NCI-H226 (cell line): ENCODE measurements around the gene NLGN4Y.
"Not testable (repeated sequence)": the region's sequence is repeated elsewhere in the genome, so short reads cannot be mapped to it uniquely, and the experiment has no call there.

ENCODE experiments used
- DNase-seq: peaks from one replicate; pipeline ENCODE4 v3.0.0-alpha.2; 2015

The NLGN4Y gene

DNA sequence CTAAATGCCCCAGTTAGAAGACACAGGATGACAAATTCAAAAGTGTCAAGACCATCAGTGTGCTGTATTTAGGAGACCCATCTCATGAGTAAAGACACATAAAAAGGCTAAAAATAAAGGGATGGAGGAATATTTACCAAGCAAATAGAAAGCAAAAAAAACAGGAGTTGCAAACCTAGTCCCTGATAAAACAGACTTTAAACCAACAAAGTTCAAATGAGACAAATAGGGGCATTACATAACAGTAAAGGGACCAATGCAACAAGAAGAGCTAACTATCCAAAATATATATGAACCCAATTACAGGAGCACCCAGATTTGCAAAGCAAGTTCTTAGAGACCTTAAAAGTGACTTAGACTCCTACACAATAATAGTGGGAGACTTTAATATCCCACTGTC is 336.1 kb downstream of the NLGN4Y start:
- DNase-seq, result no peak

GRCh38 chrY:14861033-14861432 is 336.7 kb downstream of the NLGN4Y start:
- not testable (repeated sequence) for DNase-seq

- DNase-seq, result peak; percentile 81
Observed at GRCh38 chrY:14871971-14872370, 347.6 kb downstream of the NLGN4Y start.
